Measurements from ENCODE around the gene DLX6. TPM values are rescaled to one million over a fixed set of nuclear protein-coding genes. Genes with fewer than 3 reads are reported as not detected.

DLX6 gene
- polyA plus RNA-seq, 2 donors = 0.06 TPM; not detected in 1

- 54 to 58% methylated on average over 1 of the region's 1 CpG for WGBS, 2 donors
- Histone ChIP-seq H3K4me3 (ENCODE audit: low read depth in 1 of 2, low read length in 2 of 2) (no peak overlapping the region), H3K4me1 (ENCODE audit: control insufficient read depth in 2 of 2, insufficient read depth in 2 of 2, low read length in 1 of 2) (peaks cover 0 to 3% of the 10 kb centered on the region in 2 donors), H3K36me3 (ENCODE audit: control insufficient read depth in 2 of 2, insufficient read depth in 2 of 2, low read length in 1 of 2) (no peaks in the 10 kb centered on the region), H3K9me3 (ENCODE audit: control insufficient read depth in 2 of 2, insufficient read depth in 1 of 2, low read depth in 1 of 2, low read length in 1 of 2) (peaks cover 0 to 7% of the 10 kb centered on the region in 2 donors), H3K27me3 (ENCODE audit: control insufficient read depth in 1 of 2, insufficient read depth in 2 of 2, low read length in 2 of 2) (peaks cover 14 to 27% of the 10 kb centered on the region in 2 donors), H3K27ac (ENCODE audit: low read depth in 2 of 2, low read length in 1 of 2) (no peak overlapping the region)
Measured at GRCh38 chr7:96993980-96994379, 11.4 kb upstream of the DLX6 start.

GRCh38 chr7:96995406-96996110 lies 9.8 kb upstream of the DLX6 start:
- no peak overlapping the region for H3K27ac ChIP-seq (ENCODE audit: low read depth in 2 of 2, low read length in 1 of 2)
- no peaks in the 10 kb centered on the region for H3K36me3 ChIP-seq (ENCODE audit: control insufficient read depth in 2 of 2, insufficient read depth in 2 of 2, low read length in 1 of 2)
- peaks cover 14 to 25% of the 10 kb centered on the region in 2 donors for H3K27me3 ChIP-seq (ENCODE audit: control insufficient read depth in 1 of 2, insufficient read depth in 2 of 2, low read length in 2 of 2)
- H3K4me1 ChIP-seq (ENCODE audit: control insufficient read depth in 2 of 2, insufficient read depth in 2 of 2, low read length in 1 of 2) = peaks cover 0 to 3% of the 10 kb centered on the region in 2 donors
- WGBS, 2 donors = 10 to 18% methylated on average over 6 of the region's 6 CpGs
- peaks cover 0 to 7% of the 10 kb centered on the region in 2 donors for H3K9me3 ChIP-seq (ENCODE audit: control insufficient read depth in 2 of 2, insufficient read depth in 1 of 2, low read depth in 1 of 2, low read length in 1 of 2)
- H3K4me3 ChIP-seq (ENCODE audit: low read depth in 1 of 2, low read length in 2 of 2) = no peak overlapping the region

GRCh38 chr7:96996111-96996957 lies 9.0 kb upstream of the DLX6 start:
- H3K4me1 ChIP-seq (ENCODE audit: control insufficient read depth in 2 of 2, insufficient read depth in 2 of 2, low read length in 1 of 2) = peaks cover 0 to 3% of the 10 kb centered on the region in 2 donors
- H3K27me3 ChIP-seq (ENCODE audit: control insufficient read depth in 1 of 2, insufficient read depth in 2 of 2, low read length in 2 of 2) = peaks cover 14 to 25% of the 10 kb centered on the region in 2 donors
- WGBS, 2 donors = 5 to 7% methylated on average over 32 of the region's 32 CpGs
- H3K4me3 ChIP-seq (ENCODE audit: low read depth in 1 of 2, low read length in 2 of 2) = no peak overlapping the region
- H3K9me3 ChIP-seq (ENCODE audit: control insufficient read depth in 2 of 2, insufficient read depth in 1 of 2, low read depth in 1 of 2, low read length in 1 of 2) = peaks cover 0 to 7% of the 10 kb centered on the region in 2 donors
- H3K36me3 ChIP-seq (ENCODE audit: control insufficient read depth in 2 of 2, insufficient read depth in 2 of 2, low read length in 1 of 2) = no peaks in the 10 kb centered on the region
- no peak overlapping the region for H3K27ac ChIP-seq (ENCODE audit: low read depth in 2 of 2, low read length in 1 of 2)

GRCh38 chr7:96996958-96997511 lies 8.3 kb upstream of the DLX6 start:
- Histone ChIP-seq H3K4me1 (ENCODE audit: control insufficient read depth in 2 of 2, insufficient read depth in 2 of 2, low read length in 1 of 2) (peaks cover 0 to 3% of the 10 kb centered on the region in 2 donors), H3K4me3 (ENCODE audit: low read depth in 1 of 2, low read length in 2 of 2) (no peak overlapping the region), H3K27me3 (ENCODE audit: control insufficient read depth in 1 of 2, insufficient read depth in 2 of 2, low read length in 2 of 2) (peaks cover 10 to 29% of the 10 kb centered on the region in 2 donors), H3K9me3 (ENCODE audit: control insufficient read depth in 2 of 2, insufficient read depth in 1 of 2, low read depth in 1 of 2, low read length in 1 of 2) (peaks cover 0 to 7% of the 10 kb centered on the region in 2 donors), H3K27ac (ENCODE audit: low read depth in 2 of 2, low read length in 1 of 2) (no peak overlapping the region), H3K36me3 (ENCODE audit: control insufficient read depth in 2 of 2, insufficient read depth in 2 of 2, low read length in 1 of 2) (no peaks in the 10 kb centered on the region)
- 10 to 13% methylated on average over 14 of the region's 14 CpGs for WGBS, 2 donors

- Histone ChIP-seq H3K4me1 (ENCODE audit: control insufficient read depth in 2 of 2, insufficient read depth in 2 of 2, low read length in 1 of 2) (peaks cover 0 to 3% of the 10 kb centered on the region in 2 donors), H3K27ac (ENCODE audit: low read depth in 2 of 2, low read length in 1 of 2) (no peak overlapping the region), H3K36me3 (ENCODE audit: control insufficient read depth in 2 of 2, insufficient read depth in 2 of 2, low read length in 1 of 2) (no peaks in the 10 kb centered on the region), H3K27me3 (ENCODE audit: control insufficient read depth in 1 of 2, insufficient read depth in 2 of 2, low read length in 2 of 2) (peaks cover 8 to 28% of the 10 kb centered on the region in 2 donors), H3K4me3 (ENCODE audit: low read depth in 1 of 2, low read length in 2 of 2) (no peak overlapping the region), H3K9me3 (ENCODE audit: control insufficient read depth in 2 of 2, insufficient read depth in 1 of 2, low read depth in 1 of 2, low read length in 1 of 2) (peaks cover 0 to 5% of the 10 kb centered on the region in 2 donors)
- 17 to 18% methylated on average over 23 of the region's 23 CpGs for WGBS, 2 donors
Measured at GRCh38 chr7:96997512-96998032, 7.8 kb upstream of the DLX6 start.

- Histone ChIP-seq H3K4me3 (ENCODE audit: low read depth in 1 of 2, low read length in 2 of 2) (no peak overlapping the region), H3K4me1 (ENCODE audit: control insufficient read depth in 2 of 2, insufficient read depth in 2 of 2, low read length in 1 of 2) (peaks cover 0 to 3% of the 10 kb centered on the region in 2 donors), H3K36me3 (ENCODE audit: control insufficient read depth in 2 of 2, insufficient read depth in 2 of 2, low read length in 1 of 2) (no peaks in the 10 kb centered on the region), H3K27ac (ENCODE audit: low read depth in 2 of 2, low read length in 1 of 2) (no peak overlapping the region), H3K9me3 (ENCODE audit: control insufficient read depth in 2 of 2, insufficient read depth in 1 of 2, low read depth in 1 of 2, low read length in 1 of 2) (no peaks in the 10 kb centered on the region), H3K27me3 (ENCODE audit: control insufficient read depth in 1 of 2, insufficient read depth in 2 of 2, low read length in 2 of 2) (peaks cover 6 to 24% of the 10 kb centered on the region in 2 donors)
- WGBS, 2 donors = 11 to 18% methylated on average over 11 of the region's 11 CpGs
Measured at GRCh38 chr7:96998333-96998732, 7.0 kb upstream of the DLX6 start.

- Histone ChIP-seq H3K27ac (ENCODE audit: low read depth in 2 of 2, low read length in 1 of 2) (no peak overlapping the region), H3K9me3 (ENCODE audit: control insufficient read depth in 2 of 2, insufficient read depth in 1 of 2, low read depth in 1 of 2, low read length in 1 of 2) (no peaks in the 10 kb centered on the region), H3K4me3 (ENCODE audit: low read depth in 1 of 2, low read length in 2 of 2) (no peak overlapping the region), H3K36me3 (ENCODE audit: control insufficient read depth in 2 of 2, insufficient read depth in 2 of 2, low read length in 1 of 2) (no peaks in the 10 kb centered on the region), H3K27me3 (ENCODE audit: control insufficient read depth in 1 of 2, insufficient read depth in 2 of 2, low read length in 2 of 2) (peaks cover 6 to 21% of the 10 kb centered on the region in 2 donors), H3K4me1 (ENCODE audit: control insufficient read depth in 2 of 2, insufficient read depth in 2 of 2, low read length in 1 of 2) (peaks cover 0 to 3% of the 10 kb centered on the region in 2 donors)
- 3 to 8% methylated on average over 14 of the region's 14 CpGs for WGBS, 2 donors
Measured at GRCh38 chr7:96998744-96999143, 6.6 kb upstream of the DLX6 start.

GRCh38 chr7:97001221-97001620 lies 4.1 kb upstream of the DLX6 start:
- no peak overlapping the region for H3K4me3 ChIP-seq (ENCODE audit: low read depth in 1 of 2, low read length in 2 of 2)
- peaks cover 6 to 28% of the 10 kb centered on the region in 2 donors for H3K27me3 ChIP-seq (ENCODE audit: control insufficient read depth in 1 of 2, insufficient read depth in 2 of 2, low read length in 2 of 2)
- peaks cover 0 to 3% of the 10 kb centered on the region in 2 donors for H3K4me1 ChIP-seq (ENCODE audit: control insufficient read depth in 2 of 2, insufficient read depth in 2 of 2, low read length in 1 of 2)
- H3K36me3 ChIP-seq (ENCODE audit: control insufficient read depth in 2 of 2, insufficient read depth in 2 of 2, low read length in 1 of 2) = no peaks in the 10 kb centered on the region
- peaks cover 0 to 2% of the 10 kb centered on the region in 2 donors for H3K9me3 ChIP-seq (ENCODE audit: control insufficient read depth in 2 of 2, insufficient read depth in 1 of 2, low read depth in 1 of 2, low read length in 1 of 2)
- H3K27ac ChIP-seq (ENCODE audit: low read depth in 2 of 2, low read length in 1 of 2) = no peak overlapping the region
- whole genome bisulfite sequencing, 2 donors = 34 to 42% methylated on average over 3 of the region's 3 CpGs

Data from esophagus (tissue), 2 donors.